Measurements from ENCODE around the gene ZRANB3.
"Not testable (repeated sequence)": the region's sequence is repeated elsewhere in the genome, so short reads cannot be mapped to it uniquely, and the experiment has no call there.

ZRANB3 gene

DNA sequence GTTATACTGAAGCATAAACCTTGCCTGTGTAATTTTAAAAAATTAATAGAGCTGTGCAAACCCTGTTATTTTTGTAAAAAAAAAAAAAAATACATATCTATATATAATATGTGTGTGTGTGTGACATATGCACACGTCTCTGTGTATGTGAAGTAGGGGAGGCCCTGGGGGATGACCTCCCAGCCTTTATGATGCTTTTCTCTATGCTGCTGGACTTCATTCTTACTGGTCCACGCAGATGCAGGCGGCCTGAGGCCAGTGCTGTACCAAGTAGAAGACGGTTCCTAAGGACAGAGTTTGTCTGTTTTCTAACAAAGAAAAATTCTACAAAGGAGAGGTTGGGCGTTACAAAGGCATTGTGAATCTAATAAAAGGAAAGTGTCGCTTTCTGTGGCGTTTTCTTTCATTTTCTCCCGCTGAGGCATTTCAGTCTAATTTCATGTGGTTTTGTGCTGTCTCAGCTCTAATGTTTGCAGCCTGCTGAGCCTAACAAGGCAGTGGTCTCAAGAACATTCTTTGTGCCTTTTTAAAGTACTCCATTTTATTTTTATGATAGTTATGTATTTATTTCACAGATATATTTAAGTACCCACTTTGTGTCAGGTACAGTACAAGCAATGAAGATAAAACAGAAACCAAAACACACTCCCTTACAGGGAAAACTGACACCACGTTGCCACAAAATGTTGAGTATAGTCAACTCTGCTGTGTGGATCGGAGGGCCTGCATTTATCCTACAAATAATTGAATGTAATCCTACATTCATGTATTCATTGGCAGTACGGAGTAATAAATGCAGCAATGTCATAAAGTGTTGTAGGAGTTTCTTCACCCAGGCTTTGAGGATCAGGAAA lies 360.9 kb downstream of the ZRANB3 start:
- DNase-seq = no peak

DNA sequence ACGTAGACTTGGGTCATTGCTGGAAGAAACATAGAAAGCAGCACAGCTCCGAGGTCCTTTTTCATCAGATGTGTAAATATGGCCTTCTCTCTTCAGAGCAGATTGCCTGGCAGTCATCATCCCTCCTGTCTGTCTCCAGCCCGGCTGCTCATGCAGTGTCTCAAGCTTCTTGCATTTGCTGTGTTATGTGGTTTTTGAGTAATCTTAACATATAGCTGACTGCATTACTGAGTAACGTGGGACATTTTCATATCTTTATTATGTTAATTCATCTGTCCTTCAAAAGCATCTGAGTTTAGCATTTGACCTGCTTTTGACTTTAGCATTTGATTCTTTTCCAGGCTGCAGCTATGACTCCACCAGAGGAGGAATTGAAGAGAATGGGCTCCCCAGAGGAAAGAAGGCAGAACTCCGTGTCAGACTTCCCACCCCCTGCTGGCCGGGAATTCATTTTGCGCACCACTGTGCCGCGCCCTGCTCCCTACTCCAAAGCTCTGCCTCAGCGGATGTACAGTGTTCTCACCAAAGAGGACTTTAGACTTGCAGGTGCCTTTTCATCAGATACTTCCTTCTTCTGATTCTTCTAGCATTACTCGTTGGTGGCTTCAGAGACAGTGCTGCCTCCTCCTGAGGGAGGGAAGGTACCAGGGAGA lies 362.7 kb downstream of the ZRANB3 start:
- no peak for DNase-seq

DNA sequence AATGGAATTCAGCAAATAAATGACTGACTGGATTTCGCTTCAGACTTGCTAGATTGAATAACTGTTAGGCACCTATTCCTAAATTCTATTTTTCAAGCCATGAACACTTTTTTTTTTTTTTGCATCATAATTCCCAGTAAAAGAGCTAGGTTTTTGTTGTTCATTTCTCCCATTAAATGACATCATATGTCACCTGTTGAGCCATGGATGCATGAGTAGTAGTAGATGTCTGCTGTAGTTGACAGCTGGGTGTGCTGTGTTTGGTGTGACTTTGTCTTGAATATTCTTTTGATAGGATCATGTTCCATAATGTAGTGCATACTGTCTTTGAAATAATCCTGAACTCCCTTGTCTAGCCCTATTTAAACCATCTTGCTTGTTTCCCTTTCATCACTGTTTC lies 363.7 kb downstream of the ZRANB3 start:
- DNase-seq = no peak

DNA sequence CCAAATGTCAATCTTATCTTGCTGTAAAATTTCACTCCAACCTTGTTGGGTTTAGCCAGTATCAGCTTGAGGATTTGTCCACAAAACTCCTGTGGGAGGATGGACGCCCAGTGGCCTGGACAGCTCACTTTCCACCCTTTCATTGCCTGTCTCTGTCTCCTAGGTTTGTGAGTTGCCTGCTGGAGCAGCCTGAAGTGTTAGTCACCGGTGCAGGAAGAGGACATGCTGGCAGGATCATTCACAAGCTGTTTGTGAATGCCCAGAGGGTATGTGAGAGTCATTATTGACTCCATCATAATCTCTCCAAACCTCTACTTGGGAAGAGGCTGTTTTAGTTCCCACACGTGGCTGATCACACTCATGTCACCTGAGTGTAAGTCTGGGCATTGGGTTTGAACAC lies 366.6 kb downstream of the ZRANB3 start:
- DNase-seq = no peak

DNA sequence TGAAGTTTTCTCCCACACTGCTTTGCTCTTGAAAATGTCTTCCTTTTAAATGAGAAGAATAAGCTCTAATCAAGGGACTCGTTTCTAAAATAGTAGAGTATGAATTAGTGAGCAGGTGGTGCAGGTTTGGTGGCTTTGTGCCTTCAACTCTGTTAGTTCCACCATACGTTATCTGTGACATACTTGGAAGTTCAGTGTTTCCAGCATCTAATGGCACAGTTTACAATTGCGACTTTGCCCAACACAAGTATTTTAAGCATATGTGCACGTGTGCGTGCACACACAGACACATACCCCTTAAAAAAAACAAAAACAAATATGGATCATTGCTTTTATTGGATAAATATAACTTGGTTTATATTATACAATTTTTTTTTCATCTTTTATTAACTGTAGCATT lies 367.1 kb downstream of the ZRANB3 start:
- no peak for DNase-seq

DNA sequence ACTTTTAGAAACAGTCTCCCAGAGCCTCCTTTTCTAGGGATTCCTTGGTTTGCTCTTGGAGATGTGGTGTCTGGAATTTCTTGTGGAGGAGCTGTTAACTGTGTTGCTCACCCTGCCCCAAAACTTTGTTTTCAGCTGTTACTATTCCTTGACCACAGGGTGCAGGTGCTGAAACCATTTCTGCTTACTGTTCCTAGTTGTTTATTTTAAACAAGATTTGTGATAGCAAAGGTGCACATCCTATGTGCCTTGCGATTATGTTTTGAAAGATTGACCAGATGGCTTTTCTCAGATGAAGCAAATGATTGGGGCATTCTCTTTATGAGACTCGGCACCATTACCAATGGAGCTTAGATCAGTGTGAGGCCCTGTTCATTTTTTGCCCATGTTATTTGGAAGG lies 367.7 kb downstream of the ZRANB3 start:
- no peak for DNase-seq

DNA sequence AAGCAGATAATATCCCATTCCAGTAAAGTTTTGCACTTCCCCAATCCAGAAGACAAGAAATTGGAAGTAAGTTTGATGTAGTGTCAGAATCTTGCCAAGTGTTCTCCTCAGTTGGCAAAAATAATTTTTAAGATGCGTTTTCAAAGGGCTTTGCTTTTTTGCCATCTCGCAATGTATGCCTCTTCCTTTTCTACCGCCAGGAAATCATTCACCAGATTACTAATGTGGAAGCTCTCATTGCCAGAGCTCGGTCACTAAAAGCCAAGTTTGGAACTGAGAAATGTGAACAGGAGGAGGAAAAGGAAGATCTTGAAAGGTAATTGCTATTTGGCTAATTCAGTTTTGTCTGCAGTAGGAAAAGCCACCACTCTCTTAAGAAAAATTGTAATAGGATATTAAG lies 368.2 kb downstream of the ZRANB3 start:
- no peak for DNase-seq

DNA sequence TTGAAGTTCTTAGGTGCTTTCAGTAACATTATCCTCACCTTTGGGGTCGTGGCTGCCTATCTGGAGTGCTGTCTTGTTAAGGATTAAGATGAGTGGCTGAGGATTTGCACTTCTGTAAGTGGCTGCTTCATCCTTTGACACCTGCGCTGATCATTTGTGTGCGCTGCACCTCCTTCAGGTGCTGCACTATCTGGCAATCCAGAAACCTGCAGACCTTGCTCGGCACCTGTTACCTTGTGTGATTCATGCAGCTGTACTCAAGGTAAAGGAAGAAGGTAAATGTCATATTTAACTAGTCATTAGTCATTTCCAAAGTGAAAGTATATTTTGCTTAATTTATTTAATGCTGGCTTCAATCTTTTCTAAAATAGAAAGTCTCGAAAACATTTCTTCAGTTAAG lies 368.6 kb downstream of the ZRANB3 start:
- no peak for DNase-seq

DNA sequence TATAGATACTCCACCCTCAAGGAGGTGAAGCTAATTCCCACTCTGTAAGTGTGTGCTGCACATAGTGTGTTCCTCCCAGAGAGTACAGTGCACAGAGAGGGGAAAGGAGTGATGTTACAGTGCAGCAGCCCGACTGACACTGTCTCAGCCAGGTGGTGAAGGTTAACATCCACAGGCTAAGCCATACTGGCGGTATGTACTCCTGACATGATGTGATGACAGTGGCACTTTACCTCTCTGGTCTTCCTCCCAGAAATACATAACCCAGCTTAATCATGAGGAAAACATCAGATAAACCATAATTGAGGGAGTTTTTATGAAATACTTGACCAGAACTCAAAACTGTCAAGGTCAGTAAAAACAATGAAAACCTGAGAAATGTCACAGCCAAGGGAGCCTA lies 371.8 kb downstream of the ZRANB3 start:
- no peak for DNase-seq

DNA sequence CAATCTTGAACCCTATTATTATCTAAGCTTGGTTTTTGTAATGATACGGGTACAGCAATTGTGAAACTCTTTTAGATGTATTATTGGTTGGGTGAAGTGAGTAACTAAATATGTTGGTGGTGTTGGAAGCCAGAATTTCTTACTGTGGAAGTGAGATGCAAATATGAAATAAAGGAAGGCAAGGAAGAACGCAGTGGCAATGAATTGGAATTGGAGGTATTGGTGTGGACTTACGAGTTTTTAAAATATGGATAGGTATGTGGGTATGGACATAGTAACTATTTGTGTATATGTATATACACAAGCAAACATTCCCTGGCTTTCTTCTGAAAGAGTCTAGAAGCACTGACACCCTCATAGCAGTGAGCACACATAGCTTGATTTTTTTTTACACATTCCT lies 373.2 kb downstream of the ZRANB3 start:
- DNase-seq = no peak

DNA sequence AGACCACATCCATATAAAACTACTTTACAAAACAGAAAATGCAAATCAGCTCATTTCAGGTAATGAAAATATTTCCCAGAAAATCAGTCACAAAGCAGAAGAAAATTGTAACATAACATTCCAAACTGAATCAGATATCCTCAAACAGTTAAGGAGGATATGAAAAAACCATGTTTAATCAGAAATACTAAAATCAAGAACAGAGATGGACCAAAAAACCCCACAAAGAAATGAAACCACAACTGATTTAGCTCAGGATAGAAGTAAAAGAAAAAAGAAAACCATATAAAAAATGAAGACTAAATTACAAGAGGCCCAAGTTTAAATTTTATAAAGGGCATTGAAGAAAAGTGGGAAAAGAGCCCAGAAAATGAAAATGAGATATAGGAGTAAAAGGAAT lies 376.1 kb downstream of the ZRANB3 start:
- no peak for DNase-seq

DNA sequence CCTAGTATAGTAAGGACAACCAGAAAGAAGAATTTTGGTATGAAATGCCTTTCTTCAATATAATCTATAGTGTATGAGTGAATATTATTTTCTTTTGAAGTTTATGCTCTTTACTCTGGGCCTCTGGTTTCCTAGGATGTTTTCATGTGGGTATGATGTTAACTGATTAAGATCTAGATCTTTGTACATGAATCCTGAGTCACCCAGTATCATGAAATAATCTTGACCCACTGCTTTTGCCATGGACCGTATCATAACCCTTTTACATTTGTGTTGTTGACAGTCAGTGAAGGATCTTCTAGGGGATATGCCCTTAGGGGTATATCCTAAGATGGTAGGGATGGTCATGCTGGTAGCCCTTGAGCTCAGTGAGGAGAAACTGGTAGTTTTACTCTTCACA lies 378.7 kb downstream of the ZRANB3 start:
- no peak for DNase-seq

DNA sequence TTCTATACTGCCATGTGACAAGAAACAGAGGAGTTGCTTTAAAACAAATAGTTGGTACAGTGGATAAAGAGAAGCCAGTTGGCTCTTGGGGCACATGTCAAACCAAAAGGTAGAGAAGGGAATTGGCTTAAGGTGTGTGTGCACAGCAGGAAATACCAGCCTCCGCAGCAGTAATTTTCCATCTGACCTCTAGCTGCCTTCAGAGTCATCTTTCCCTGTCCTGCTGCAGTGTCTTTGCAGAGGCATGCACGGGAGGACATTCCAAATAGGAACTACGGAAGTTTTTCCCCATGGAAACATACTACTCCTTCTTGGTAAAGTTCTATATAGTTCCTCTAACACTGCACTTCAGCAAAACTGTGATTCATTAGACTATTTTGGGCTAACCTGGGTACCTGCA lies 379.4 kb downstream of the ZRANB3 start:
- DNase-seq = no peak

DNA sequence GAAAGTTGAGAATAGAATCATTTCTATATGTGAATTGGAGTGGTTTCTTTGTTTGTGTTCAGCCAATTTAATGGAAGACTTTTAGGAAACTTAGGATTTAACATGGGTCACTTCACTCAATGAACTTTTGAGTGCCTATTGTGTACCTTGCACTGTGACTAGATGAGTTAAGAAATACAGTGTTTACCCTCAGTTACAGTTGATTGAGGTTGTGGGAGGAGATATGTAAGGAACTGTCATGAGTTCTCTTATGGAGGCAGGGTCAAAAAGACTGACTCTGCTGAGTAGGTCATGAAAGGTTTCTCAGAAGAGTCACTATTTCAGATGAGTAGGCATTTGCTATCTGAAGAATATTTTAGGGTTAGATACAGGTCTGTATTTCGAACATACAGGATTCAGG lies 380.3 kb downstream of the ZRANB3 start:
- DNase-seq = no peak

DNA sequence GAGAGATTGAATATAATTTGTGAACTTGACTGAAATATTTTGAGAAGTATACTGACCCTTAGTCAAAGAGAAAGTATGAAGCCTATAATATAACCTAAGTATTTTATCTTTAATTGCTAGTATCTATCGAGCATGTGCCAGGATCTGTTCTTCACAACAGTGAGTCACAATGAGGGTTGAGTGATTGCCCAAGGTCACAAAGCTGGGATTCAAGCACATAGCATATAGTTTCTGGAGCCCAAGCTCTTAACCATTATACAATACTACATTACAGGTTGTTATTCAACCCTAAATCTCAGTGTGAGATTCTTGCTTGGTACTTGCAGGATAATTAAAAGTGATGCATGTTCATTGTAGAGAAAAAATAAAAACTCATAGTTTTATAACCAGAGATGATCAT lies 381.8 kb downstream of the ZRANB3 start:
- no peak for DNase-seq

DNA sequence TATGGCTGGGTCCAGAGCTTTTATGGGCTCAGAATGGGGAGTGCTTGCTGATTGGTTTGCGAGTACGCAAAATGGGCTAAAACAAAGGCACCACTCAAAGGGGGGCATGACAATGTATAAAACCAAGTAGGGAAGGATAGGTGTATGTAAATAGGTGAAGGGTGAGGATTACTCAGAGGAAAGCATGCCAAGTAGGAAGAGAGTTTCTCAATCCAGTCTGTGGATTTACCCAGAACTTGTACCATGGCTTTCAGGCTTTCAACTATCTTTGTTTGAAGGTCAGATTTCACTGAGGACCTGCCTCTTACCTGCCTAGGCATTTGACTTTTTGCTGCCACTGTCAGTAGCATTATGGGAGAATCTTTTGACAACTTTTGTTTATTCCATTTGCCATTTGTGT lies 386.7 kb downstream of the ZRANB3 start:
- no peak for DNase-seq

DNA sequence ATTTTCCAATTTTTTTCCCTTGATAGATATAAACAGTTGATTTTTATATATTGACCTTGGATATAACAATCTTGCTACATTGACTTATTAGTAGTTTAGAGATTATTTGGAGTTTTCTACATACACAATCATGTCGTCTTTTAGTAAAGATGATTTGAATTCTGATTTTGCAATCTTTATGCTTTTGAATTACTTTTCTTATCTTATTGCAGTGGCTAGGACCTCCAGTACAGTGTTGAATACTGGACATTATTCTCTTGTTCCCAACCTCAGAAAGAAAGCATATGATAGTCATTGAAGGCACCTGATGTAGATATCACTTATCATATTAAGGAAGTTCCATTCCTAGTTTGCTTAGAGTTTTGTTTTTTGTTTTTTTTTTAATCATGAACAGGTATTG lies 388.7 kb downstream of the ZRANB3 start:
- no peak for DNase-seq

DNA sequence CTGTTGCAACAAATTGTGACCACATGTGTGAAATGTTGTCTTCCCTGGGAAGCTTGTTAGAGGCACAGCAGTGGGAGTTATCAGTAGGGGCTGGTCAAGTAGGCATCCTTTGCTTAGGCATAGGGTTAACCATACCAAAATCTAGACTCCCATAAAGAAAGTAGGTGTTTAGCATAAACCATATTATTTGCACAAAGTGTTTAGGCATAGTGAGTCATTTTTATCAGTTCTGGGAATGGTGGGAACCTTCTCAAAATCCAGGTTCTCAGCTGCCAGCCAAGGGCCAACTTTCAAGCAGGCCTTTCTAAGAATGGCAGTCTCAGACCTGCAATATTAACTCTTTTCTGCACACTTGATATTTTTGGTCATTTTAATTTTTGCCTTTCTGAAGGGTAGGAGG lies 390.4 kb downstream of the ZRANB3 start:
- DNase-seq = no peak

DNA sequence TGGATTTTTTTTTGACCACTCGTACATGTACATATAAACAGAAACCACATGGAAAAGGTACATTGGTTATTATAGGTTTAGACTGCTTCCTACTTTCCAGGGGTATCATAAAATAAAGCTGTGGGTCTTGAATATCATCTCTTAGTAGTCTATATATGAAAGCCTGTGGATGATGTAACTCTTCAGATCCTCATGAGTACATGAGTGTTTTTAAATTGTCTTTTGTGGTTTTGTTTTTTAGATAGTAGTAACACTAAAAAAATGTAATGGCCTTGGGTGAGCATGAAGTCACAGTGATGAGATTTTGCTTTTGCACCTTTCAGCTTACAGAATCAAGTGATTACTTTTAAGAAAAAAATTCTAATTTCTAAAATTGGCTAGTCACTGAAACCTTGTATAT lies 398.7 kb downstream of the ZRANB3 start:
- no peak for DNase-seq

DNA sequence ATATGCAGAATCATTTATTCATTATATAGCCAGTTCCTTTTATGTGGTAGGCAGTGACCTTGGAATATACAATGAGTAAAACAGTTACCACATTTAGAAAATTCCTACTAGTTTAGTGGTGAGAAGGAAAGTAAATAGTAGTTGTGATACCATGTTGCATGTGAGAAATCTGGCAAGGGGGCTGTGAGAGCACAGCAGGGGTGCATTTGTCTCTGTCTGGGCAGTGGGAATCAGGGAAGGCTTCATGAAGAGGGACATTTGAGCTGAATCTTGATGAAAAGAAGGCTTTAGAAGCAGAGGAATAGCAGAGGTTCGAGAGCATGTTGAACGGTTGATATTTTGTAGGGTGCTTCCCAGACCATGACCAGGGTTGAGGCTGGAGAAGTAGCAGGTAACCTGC lies 400.3 kb downstream of the ZRANB3 start:
- no peak for DNase-seq

DNA sequence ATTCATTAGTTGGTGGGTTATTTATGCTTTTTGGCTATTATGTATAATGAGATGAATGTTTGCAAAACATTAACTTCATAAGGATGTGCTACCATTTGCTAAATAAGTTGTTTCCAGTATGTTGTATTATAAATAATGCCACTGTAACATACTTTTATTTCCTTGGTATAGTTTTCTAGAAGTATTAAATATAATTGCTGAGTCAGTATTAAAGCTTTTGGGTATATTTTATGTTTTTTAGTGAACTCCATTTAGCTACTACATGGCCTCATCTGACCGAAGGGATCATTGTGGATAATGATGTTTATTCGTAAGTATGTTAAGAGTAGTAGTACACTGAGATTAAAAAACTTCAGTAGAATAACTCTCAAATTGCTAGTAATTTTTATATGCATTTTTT lies 405.1 kb downstream of the ZRANB3 start:
- DNase-seq = no peak

DNA sequence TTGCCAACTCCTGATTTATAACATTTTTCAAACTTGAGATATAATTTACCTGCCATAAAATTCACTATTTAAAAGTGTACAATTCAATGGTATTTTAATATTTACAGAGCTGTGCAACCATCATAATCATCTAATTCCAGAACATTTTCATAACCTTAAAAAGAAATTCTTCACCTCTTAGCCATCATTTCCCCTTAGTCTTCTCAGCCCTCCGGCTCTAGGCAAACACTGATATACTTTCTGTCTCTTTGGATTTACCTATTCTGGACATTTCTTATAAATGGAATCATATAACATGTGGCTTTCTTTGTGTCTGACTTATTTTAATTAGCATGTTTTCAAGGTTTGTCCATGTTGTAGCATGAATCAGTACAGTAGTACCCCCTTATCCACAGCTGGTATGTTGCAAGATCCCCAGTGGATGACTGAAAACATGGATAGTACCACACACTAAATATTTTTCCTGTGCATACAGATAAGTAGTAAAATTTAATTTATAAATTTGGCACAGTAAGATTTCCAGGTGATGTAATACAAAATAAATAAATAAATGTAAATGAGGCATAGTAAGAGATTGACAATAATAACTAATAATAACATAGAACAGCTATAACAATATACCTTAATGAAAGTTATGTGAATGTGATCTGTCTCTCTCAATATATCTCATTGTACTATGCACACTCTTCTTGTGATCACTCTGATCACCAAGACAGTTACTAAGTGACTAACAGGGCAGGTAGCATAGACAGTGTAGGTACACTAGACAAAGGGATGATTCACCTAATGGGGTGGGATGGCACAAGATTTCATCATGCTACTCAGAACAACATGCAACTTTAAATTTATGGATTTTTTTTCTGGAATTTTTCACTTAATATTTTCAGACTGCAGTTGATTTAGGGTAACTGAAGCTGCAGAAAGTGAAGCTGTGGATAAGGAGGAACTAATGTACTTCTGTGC lies 405.8 kb downstream of the ZRANB3 start:
- no peak for DNase-seq

DNA sequence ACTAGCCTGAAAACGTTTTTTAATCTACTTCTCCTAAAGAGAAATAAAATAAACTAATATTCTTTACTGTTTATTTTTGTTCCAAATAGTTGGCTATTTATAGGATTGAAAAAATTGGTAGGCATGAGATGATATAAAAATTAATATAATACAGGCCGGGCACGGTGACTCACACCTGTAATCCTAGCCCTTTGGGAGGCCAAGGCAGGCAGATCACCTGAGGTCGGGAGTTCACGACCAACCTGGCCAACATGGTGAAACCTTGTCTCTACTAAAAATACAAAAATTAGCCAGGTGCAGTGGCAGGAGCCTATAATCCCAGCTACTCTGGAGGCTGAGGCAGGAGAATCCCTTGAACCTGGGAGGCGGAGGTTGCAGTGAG lies 409.4 kb downstream of the ZRANB3 start:
- DNase-seq = not testable (repeated sequence)
